ENCODE measurements around the gene SLC22A7.
"Not testable (repeated sequence)": the region's sequence is repeated elsewhere in the genome, so short reads cannot be mapped to it uniquely, and the experiment has no call there.

Gene SLC22A7

DNA sequence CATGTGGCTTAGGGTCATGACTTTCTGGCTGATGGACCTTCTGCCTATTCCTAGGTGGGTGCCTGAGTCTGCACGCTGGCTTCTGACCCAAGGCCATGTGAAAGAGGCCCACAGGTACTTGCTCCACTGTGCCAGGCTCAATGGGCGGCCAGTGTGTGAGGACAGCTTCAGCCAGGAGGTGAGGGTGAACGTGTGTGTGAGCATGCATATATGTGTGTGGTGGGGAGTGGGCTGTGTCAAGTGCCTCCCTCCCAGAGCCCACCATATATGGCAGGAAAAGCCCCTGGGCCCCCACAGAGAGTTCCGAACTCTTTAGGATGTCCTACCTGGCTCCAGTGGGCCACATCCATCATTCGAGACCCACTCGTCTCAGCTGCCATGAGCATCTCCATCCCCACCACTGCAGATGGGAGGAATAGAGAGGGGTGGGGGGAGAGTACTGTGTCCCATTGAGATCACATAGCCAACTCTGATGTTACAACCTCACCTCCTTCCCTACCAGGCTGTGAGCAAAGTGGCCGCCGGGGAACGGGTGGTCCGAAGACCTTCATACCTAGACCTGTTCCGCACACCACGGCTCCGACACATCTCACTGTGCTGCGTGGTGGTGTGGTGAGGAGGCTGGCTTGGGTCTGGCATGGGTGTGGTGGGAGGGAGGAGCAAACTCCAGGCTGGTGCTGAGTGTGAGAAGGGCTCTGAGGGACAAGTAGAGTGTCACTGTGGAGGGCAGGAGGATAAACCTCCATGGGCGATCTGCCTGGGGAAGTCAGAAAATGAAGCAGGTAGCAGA lies 3.2 kb downstream of the SLC22A7 start:
- no peak for DNase-seq (ENCODE audit: low read depth)

DNA sequence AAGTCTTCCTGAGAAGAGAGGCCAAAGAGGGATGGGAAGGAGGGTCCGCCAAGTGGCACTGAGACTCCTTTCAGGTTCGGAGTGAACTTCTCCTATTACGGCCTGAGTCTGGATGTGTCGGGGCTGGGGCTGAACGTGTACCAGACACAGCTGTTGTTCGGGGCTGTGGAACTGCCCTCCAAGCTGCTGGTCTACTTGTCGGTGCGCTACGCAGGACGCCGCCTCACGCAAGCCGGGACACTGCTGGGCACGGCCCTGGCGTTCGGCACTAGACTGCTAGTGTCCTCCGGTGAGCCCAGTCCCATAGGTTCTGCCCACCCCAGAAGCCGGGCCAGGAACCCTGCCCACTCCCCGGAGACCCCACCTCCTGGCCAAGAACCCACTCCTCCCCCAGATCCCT lies 4.1 kb downstream of the SLC22A7 start:
- no peak for DNase-seq (ENCODE audit: low read depth)

DNA sequence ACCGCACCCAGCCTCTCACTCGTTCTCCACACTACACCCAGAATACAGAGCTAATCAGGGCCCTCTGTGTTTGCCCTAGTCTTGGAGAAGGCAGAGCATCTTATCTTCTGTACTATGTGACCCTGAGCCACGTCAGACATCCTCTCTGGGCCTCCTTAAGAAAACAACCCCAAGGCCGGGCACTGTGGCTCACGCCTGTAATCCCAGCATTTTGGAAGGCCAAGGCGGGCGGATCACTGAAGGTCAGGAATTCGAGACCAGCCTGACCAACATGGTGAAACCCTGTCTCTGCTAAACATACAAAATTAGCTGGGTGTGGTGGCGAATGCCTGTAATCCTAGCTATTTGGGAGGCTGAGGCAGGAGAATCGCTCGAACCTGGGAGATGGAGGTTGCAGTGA lies 4.9 kb downstream of the SLC22A7 start:
- not testable (repeated sequence) for DNase-seq (ENCODE audit: low read depth)

DNA sequence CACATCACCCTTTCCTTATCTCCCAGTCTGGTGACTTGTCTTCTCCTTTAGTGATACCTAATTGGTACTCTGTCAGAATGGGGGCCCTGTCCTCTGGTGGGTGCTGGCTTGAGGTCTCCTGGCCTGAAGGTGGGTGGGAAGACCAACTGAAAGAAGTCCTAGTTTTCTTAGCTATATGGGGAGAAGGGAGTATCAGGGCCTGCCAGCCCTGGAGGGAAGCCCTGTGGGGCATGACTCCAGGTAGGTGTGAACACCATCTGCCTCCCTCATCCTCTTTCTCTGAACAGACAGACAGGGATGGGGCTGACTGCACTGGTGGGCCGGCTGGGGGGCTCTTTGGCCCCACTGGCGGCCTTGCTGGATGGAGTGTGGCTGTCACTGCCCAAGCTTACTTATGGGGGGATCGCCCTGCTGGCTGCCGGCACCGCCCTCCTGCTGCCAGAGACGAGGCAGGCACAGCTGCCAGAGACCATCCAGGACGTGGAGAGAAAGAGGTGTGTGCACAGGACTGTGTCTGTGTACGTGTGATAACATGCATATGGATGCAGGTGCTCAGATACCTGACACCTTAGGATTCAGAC lies 5.8 kb downstream of the SLC22A7 start:
- DNase-seq (ENCODE audit: low read depth): no peak

DNA sequence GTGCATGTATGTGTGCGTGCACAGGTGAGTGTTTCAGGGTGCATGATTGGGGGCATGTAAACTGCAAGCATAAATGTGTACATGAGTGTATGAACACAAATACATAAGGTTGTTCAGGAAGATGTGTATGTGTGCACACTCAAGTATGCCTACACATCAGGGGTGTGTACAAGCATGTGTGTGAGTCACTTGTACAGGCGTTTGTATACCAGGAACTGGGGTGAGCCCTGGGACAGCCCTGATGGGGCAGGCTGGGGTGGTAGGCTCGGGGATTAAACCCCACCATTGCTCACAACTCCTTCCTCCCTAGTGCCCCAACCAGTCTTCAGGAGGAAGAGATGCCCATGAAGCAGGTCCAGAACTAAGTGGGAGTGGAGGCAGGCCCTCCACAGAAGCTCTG lies 6.3 kb downstream of the SLC22A7 start:
- no peak for DNase-seq (ENCODE audit: low read depth)

DNA sequence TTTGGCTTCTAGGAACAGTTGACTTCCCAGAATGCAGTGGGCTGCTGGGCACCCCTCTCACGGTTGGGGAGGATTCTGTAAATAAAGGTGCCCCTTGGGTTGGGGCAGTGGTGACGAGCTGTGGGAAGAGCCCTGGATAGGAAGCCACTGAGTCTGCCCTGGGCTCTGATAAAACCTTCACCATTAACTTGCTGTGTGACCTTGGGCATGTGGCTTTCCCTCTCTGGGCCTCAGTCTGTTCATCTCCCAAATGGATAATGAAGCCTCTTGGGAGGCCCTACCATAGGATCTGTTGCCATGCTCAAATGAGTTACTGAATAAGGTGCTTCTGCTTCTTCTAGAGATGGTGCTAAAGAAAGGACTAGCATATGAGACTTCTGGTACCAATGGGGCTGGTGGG lies 6.8 kb downstream of the SLC22A7 start:
- no peak for DNase-seq (ENCODE audit: low read depth)

DNA sequence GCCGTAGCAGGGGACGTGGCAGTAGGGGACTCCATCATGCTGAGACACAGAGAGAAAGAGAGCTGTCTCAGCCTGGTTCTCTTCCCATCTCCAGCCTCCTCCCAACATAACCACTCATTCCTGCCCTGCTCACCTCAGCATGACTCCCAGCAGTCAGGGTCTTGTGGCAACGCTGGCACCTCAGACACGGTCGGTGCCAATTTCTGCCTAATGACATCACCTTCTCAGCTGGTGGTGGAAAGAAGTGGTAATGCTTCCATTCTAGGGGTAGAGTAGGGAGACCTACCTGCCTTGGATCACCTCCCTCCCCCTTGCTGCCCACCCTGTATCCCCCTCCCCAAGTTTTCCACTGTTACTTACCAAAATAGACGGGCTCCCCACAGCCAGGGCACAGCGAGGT lies 8.0 kb downstream of the SLC22A7 start:
- no peak for DNase-seq (ENCODE audit: low read depth)

DNA sequence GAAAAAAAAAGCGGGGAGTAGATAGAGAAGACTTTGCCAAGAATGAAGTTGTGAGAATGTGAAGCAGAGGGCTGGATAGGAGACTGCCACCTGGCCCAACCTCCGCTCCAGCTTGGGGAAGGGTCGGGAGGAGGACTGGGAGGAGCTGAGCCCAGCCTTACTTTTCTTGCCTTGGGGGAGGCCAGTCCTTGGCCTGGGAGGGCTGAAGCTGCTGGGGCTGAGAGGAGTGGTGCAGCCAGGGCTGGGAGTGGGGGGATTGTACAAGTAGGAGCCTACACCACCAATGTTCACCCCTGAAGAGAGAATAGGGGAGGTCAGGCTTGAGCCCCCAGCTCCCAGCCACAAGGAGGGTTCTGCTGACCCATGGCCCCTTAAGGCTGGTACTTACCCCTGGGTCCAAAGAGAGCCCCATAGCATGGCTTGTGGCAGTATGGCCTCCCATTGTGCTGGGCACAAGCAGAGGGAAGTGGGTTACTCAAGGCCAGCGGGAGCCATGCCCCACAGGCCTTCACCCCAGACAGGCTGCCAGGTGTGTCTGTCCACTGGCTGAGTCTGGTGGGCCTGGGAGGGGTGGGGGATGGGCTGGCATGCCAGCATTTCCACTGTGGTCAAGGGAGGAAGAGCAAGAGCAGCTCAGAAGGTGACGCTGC lies 9.5 kb downstream of the SLC22A7 start:
- DNase-seq (ENCODE audit: low read depth): no peak

DNA sequence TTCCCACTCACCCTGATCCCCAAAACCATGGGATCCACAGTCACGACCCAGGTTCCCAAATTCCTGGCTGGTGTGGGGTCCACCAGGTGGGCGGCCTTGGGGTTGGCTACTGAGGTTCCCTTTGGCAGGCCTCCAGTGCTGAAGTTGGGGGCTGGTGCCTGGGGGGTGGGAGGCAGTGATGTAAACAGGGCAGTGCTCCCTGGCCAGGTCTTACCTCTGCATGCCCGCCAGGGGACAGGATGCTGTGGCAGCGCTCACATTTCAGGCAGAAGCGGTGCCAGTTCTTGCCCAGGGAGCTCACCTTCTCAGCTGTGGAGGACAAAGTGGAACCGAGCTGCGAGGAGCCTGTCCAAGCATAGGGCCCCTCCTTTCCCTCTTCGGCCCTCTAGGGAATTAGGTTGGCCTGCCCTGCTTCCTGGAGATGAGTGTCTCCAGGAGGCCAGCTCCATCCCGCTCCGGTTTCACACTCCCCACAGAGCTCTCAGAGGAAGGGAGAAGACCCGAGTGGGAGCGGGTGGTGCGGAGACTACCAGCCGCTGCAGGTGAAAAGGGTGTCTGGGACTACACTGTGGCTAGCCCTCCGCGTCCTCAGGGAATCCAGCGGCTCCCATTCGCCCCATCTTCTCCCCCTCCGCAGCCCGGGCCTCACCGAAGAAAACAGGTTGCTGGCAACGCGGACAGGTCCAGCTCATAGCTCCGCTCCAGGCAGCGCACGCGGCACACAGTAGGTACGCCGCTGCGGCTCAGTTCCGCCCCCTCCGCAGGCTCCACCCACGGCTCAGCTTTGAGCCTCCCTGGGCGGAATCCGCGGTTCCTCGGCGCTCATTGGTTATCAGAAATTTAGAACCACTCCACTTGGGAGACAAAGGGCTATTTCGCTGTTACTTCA lies 10.3 kb downstream of the SLC22A7 start, which contains the start of gene CRIP3:
CRIP3 (minus strand) TSS at position 726 of the 889 bp plus-strand sequence; CDS start at position 692, 34 bp downstream.
- DNase-seq (ENCODE audit: low read depth): peak; percentile 20

DNA sequence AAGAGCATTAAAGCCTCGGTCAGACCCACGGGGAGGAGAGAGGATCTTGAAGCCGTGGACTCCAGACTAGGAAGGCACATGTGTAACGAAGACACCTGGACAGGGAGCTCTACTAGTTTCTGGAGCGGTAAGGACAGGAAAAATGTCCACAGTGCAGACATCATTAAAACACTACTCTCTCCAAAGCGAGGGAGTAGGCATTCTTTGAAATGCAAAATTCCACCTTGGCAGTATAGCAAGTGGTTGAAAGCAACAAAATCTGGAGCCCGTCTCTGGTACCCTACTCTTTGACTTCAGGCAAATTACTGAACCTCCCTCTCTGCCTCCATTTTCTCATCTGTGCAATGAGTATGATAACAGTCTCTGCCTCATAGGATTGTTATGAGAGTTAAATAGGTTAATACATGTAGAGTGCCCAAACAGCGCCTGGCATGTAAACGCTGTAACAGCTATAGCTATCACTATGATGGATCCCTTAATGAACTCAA lies 11.0 kb downstream of the SLC22A7 start:
- DNase-seq (ENCODE audit: low read depth): no peak

DNA sequence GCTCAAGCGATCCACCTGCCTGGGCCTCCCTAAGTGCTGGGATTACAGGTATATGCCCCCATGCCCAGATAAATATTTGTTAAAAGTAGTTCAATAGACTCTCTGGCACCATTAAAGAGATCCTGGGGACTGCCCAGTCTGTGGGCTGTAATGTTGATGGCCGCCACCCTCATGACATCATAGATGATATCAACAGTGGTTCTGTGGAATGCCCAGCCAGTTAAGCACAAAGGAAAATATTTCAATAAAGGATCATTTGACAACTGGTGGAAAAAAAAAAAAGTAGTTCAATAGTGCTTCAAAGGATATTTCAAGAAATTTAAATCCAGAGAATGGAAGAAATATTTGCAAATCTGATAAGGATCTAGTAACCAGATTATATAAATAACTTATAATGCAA lies 12.1 kb downstream of the SLC22A7 start:
- DNase-seq (ENCODE audit: low read depth): no peak

DNA sequence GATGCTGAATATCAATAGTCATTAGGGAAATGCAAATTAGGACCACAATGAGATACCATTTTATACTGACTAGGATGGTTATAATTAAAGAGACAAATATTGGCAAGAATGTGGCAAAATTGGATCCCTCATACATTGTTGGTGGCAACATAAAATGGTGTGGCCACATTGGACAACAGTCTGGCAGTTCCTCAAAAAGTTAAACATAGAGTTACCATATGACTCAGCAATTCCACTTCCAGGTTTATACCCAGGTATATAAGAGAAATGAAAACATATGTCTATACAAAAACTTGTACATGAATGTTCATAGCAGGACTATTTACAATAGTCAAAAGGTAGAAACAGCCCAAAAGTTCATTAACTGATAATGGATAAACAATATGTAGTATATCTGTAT lies 12.6 kb downstream of the SLC22A7 start:
- no peak for DNase-seq (ENCODE audit: low read depth)

DNA sequence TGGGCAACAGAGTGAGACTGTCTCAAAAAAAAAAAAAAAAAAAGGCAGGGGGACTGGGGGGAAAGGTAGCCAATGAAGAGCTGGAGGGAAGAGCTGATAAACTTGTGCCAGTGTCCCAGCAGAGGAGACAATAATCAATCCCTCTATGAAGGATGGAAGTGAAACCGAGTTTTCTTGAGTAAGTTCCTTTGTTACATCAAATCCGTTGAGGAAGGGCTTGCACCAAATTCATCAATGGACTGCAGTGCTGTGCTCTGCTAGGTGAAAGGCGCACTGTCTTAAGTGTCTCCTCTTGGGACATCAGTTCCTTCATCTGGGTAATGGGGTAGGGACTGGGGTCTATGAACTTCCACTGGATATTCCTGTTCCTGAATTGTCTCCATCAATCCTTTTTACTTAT lies 13.6 kb downstream of the SLC22A7 start:
- DNase-seq (ENCODE audit: low read depth): no peak

DNA sequence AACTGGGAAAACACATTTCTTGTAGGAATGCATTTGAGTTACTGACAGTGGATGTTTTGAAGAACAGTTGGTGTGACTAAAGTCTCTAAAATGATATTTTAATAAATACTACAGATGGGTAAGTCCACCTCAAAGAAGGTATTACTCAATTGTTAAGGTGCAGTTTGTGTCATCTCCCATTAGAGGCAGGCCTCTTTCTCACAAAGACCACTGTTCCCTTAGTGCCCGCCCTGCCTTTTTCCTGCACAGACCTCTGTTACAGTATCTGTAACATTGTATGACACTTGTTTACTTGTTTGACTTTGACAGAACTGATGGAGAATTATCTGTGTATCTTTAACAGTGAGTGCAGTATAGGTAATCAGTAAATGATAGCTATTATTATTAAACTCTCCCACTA lies 15.8 kb downstream of the SLC22A7 start:
- DNase-seq (ENCODE audit: low read depth): no peak

DNA sequence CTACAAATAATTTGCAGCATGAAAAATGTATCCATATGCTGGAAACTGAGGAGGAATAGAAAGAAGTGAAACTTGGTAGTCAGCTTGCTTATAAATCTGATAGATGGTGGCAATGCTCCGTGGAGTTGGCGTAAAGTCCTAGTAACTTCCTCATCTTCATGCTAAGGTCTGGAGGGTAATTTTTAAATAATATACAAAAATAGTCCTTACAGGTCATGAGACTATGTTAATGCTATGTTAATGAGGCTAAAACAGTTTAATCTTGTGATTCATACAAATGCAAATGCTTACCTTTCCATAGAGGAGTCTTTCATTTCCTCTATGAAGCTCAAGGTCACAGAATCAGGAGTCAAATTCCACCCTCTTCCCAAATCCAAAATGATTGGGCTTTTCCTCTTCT lies 20.0 kb downstream of the SLC22A7 start:
- DNase-seq (ENCODE audit: low read depth): no peak

DNA sequence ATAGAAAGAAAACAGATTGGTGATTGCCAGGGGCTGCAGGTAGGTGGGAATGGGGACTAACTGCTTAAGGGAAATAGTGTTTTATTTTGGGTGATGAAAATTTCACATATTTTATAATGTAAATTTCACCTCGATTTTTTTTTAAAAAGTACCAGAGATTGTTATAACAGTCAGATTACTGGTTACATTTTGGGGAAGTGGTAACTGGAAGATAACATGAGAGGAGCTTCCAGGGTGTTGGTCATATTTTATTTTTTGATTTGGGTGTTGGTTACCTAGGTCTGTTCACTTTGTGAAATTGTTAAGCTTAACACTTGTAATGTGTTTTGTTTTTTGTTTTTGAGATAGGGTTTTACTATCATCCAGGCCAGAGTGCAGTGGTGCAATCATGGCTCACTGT lies 27.8 kb downstream of the SLC22A7 start:
- no peak for DNase-seq (ENCODE audit: low read depth)

DNA sequence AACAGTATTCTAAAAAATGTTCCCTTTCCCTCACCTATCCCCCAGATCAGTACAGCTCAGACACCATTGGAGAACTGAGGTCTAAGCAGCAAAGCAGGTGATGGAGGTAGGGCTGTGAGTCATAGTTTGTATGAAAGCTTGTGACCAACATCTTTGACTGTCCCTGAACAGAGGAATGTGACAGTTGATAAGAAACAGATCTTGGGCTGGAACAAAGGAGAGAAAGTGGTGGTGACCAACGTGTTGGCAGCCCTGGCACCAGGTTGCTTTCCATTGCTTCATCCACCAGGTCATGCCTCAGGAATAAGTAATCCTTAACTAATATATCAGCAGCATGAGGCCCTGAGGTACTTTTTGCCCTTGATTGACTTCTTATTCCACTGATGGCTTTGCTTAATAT lies 30.5 kb downstream of the SLC22A7 start:
- DNase-seq (ENCODE audit: low read depth): no peak

DNA sequence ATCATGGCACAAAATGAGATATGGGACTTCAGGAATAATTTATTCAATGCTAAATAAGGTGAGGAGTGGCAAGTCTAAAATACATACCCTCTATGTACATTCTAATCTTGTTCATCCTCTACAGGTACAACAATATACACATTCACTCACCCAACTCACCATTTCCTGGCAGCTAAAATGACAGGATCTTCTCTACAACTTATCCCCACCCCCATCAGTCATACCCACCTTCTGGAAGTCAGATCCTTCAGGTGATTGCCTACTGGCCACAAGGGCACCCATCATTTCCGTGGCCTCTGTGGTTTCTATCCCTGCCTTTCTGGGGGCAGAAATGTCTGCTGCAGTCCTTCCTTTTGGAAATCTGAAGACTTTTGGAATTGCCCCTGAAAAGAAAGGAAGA lies 33.4 kb downstream of the SLC22A7 start:
- DNase-seq (ENCODE audit: low read depth): no peak

DNA sequence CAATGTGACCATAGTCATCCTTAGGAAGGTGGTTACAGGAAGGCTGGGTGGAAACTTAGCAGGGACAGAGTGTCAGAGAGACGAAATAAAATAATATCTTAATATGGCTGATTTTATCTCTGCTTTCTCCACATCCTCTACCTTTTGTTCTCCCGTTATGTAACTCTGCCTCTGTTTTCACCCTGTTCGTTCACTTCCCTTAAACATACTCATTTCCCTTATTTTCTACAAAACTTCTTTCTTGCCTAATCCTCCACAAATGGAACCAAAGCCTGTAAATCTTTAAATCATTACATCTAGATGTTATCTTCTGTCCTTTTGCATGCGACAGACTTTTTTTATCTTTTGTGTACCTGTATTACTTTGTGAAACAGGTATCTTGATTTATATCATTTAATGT lies 33.8 kb downstream of the SLC22A7 start:
- DNase-seq (ENCODE audit: low read depth): no peak

DNA sequence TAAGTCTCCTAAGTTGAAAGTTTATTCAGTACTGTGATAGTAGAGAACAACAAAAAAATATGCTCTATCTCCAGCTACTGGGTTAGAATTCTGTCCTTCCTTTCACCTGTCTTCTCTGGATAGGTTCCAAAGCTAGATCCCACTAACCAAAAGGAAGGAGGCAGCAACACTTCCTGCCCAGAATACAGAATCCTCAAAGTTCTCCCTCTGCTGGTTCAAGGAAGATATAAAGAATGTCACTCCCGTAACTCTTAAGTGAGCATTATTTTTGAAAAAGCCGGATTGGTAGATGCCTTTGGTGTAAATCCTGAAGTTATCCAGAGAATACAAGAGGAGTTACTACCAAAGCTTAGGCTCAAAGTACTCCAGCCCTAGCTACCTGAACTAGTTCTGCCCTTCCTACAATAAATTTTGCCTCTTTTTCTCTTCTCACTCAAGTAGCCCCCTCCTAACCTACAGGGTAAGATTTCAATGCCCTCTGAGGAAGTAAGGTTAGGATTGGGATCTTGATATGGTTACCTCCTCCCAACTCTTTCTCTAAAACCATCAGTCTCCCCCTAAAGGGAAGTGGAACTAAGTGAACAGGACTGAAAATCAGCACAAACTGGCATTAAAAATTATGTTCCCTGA lies 36.5 kb downstream of the SLC22A7 start:
- no peak for DNase-seq (ENCODE audit: low read depth)

DNA sequence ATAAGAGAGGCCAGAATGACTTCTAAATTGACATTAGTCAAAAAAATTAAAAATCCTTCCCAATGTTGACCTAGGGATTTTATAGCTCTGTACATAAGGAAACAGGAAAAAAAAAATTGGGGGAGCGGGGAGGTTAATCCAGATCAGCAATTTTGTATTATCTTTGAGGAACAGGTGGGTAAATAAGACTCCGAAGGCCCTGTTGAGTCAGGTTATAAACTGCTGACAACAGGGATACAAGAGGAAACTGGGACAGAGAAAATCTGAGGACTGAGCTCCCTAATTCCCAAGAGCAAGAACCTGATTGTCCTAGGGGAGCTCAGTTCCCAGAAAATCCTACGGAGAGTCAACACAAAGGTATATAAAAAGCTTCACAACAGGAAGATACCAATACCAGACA lies 37.4 kb downstream of the SLC22A7 start:
- no peak for DNase-seq (ENCODE audit: low read depth)

DNA sequence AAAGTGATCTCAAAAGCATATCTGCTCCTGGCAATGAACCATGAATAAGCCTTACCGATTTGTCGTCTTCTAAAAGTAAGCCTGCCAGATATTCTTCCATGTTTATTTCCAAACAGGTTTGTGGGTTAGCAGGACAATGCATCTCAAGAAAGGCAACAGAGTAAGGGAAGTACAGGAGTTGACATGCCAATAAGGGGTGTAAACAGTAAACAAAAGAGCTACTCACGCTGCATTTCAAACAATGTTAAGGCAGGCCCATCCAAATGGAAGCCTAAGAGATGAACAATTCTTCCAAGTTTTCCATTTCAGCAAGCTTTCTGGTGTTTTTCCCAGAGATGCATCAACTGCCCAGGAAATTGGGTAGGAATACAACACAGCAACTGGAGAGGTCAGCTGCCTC lies 38.3 kb downstream of the SLC22A7 start:
- no peak for DNase-seq (ENCODE audit: low read depth)

Measured in stimulated activated CD8-positive, alpha-beta memory T cell treated with anti-CD3 and anti-CD28 coated beads, Interleukin-12 subunit alpha, Interleukin-12 subunit beta, amount 100 ng/mL, for 1 hour (primary cell).